Gastrocnemius medialis (tissue), 4 donors: ENCODE results near the gene PDHX. TPM values are rescaled to one million over a fixed set of nuclear protein-coding genes. Genes with fewer than 3 reads are reported as not detected.

Experiments
- ATAC-seq, 2 donors: fragments of 150-250 bp; one replicate each; pipeline ENCODE4 v1.9.1; 2016
- DNase-seq, 2 donors: peaks; one replicate each; pipeline ENCODE4 v3.0.0-alpha.2; 2019
- H3K27ac ChIP-seq, 4 donors: fragments of 200-600 bp; sonication (generic); 1 replicate in 1 of 4; 2 replicates in 3 of 4; pipeline ENCODE4 v1.5.1; 2016 to 2018; ENCODE audit warnings: mild to moderate bottlenecking in 2 of 4, moderate library complexity in 1 of 4
- H3K27me3 ChIP-seq, 3 donors: fragments of 200-600 bp; sonication (generic) in 2 of 3; 1 replicate in 1 of 3; 2 replicates in 2 of 3; pipeline versions ENCODE4 v1.5.1 to v1.6.0; 2016 to 2019; ENCODE audit warnings: mild to moderate bottlenecking in 1 of 3, moderate library complexity in 1 of 3
- H3K36me3 ChIP-seq, 2 donors: fragments of 200-600 bp; sonication (generic) in 1 of 2; one replicate each; pipeline ENCODE4 v1.5.1; 2017 to 2018
- H3K4me1 ChIP-seq, 2 donors: fragments of 200-600 bp; sonication (generic) in 1 of 2; one replicate each; pipeline ENCODE4 v1.5.1; 2016 to 2017; ENCODE audit warnings: mild to moderate bottlenecking in 2 of 2
- H3K4me3 ChIP-seq, 4 donors: fragments of 200-600 bp; sonication (generic) in 3 of 4; 1 replicate in 1 of 4; 2 replicates in 3 of 4; pipeline ENCODE4 v1.5.1; 2016 to 2019; ENCODE audit warnings: mild to moderate bottlenecking in 2 of 4
- H3K9me3 ChIP-seq, 3 donors: fragments of 200-600 bp; sonication (generic) in 2 of 3; 1 replicate in 1 of 3; 2 replicates in 2 of 3; pipeline ENCODE4 v1.5.1; 2016 to 2019
- CTCF ChIP-seq, 5 experiments: fragments of 450-650 bp in 3 of 5; fragments of 200-600 bp in 2 of 5; sonication (generic) in 2 of 5; IDR thresholded peaks in 4 of 5; conservative IDR thresholded peaks in 1 of 5; 1 replicate in 4 of 5; 2 replicates in 1 of 5; pipeline ENCODE4 v1.5.1; 2016 to 2019; ENCODE audit warnings: antibody characterized with exemption in 5 of 5, mild to moderate bottlenecking in 3 of 5, moderate library complexity in 3 of 5
- POLR2A ChIP-seq, 2 donors: fragments of 450-650 bp; IDR thresholded peaks; one replicate each; pipeline ENCODE4 v1.6.1; 2017; ENCODE audit warnings: antibody characterized with exemption in 2 of 2, mild to moderate bottlenecking in 2 of 2, moderate library complexity in 2 of 2
- in situ Hi-C, 4 donors: fragments of 200-750 bp; cut with MboI; loops; one replicate each; pipeline versions ENCODE4 v1.15.0 to v1.8.0; 2017; ENCODE audit warnings: low sequenced_read_pairs in 4 of 4
- intact Hi-C: fragments of 100-400 bp; cut with DNase I; formaldehyde crosslinking; loops from one replicate; pipeline ENCODE4 v1.15.1; 2023; ENCODE audit warnings: low total_unique reads
- total RNA-seq, 4 donors: library from RNA; depleted of rRNA; stranded (reverse); fragments of >200 nt; gene quantifications; one replicate each; pipeline versions ENCODE4 v1.1.0 to v1.2.3, GENCODE V29; 2016

Gene PDHX
- total RNA-seq, 4 donors from 2014 or later: 77.7 to 101 (median 87.3) TPM

- Histone ChIP-seq H3K36me3 (no peaks in the 10 kb centered on the region), H3K4me1 (no peaks in the 10 kb centered on the region), H3K27ac (no peak overlapping the region), H3K4me3 (no peak overlapping the region), H3K9me3 (no peaks in the 10 kb centered on the region), H3K27me3 (no peaks in the 10 kb centered on the region)
- ATAC-seq (no peak), DNase-seq (no peak)
- TF ChIP-seq POLR2A (IDR thresholded peaks at IDR 0.05) (no peak), CTCF (IDR thresholded peaks at IDR 0.05 in 4 of 5, conservative IDR thresholded peaks at IDR 0.05 in 1 of 5) (no peak)
- intact Hi-C loops (no loop called here), in situ Hi-C loops (no loop called here)
These were observed 37.5 kb downstream of the PDHX start for GRCh38 chr11:34953955-34954354.

- Histone ChIP-seq H3K4me1 (no peaks in the 10 kb centered on the region), H3K36me3 (peaks cover 0 to 7% of the 10 kb centered on the region in 2 donors), H3K27me3 (no peaks in the 10 kb centered on the region), H3K27ac (no peak overlapping the region), H3K9me3 (no peaks in the 10 kb centered on the region), H3K4me3 (no peak overlapping the region)
- ATAC-seq: no peak
- intact Hi-C loops (no loop called here), in situ Hi-C loops (no loop called here)
- TF ChIP-seq POLR2A (IDR thresholded peaks at IDR 0.05): no peak
- no peak for TF ChIP-seq CTCF (IDR thresholded peaks at IDR 0.05 in 4 of 5, conservative IDR thresholded peaks at IDR 0.05 in 1 of 5)
- DNase-seq: no peak
These were observed 40.8 kb downstream of the PDHX start for GRCh38 chr11:34957206-34957605.

- Histone ChIP-seq H3K4me1 (no peaks in the 10 kb centered on the region), H3K9me3 (no peaks in the 10 kb centered on the region), H3K4me3 (no peak overlapping the region), H3K27me3 (no peaks in the 10 kb centered on the region), H3K27ac (no peak overlapping the region), H3K36me3 (peaks cover 0 to 7% of the 10 kb centered on the region in 2 donors)
- ATAC-seq (no peak), DNase-seq (no peak)
- in situ Hi-C loops (no loop called here), intact Hi-C loops (no loop called here)
- TF ChIP-seq POLR2A (IDR thresholded peaks at IDR 0.05) (no peak), CTCF (IDR thresholded peaks at IDR 0.05 in 4 of 5, conservative IDR thresholded peaks at IDR 0.05 in 1 of 5) (no peak)
These were observed 41.2 kb downstream of the PDHX start for GRCh38 chr11:34957606-34958005.

GRCh38 chr11:34959770-34960169 lies 43.4 kb downstream of the PDHX start:
- intact Hi-C loops (no loop called here), in situ Hi-C loops (no loop called here)
- DNase-seq: no peak

More at GRCh38 chr11:34959770-34960169, 43.4 kb downstream of the PDHX start:
- H3K27ac ChIP-seq: no peak overlapping the region
- H3K36me3 ChIP-seq: peaks cover 0 to 7% of the 10 kb centered on the region in 2 donors
- no peaks in the 10 kb centered on the region for H3K27me3 ChIP-seq
- TF ChIP-seq CTCF (IDR thresholded peaks at IDR 0.05 in 4 of 5, conservative IDR thresholded peaks at IDR 0.05 in 1 of 5) (no peak), POLR2A (IDR thresholded peaks at IDR 0.05) (no peak)
- H3K4me3 ChIP-seq: no peak overlapping the region
- no peaks in the 10 kb centered on the region for H3K9me3 ChIP-seq
- no peaks in the 10 kb centered on the region for H3K4me1 ChIP-seq
- no peak for ATAC-seq
